HG03565 (cell line): Measurements from ENCODE around the gene SLC35E1.

Experiments
- ATAC-seq: cut with Tn5 transposase; IDR thresholded peaks from one replicate; pipeline ENCODE4 v1.9.1; 2021; ENCODE audit warnings: mild to moderate bottlenecking, moderate library complexity; ENCODE audit not compliant: unreplicated experiment

SLC35E1 gene

GRCh38 chr19:16572332-16573211 is at the start of gene SLC35E1:
Gene SLC35E1 (minus strand): TSS chr19:16572415. CDS start chr19:16572364, 51 bp downstream.
- ATAC-seq = peak; percentile 82

DNA sequence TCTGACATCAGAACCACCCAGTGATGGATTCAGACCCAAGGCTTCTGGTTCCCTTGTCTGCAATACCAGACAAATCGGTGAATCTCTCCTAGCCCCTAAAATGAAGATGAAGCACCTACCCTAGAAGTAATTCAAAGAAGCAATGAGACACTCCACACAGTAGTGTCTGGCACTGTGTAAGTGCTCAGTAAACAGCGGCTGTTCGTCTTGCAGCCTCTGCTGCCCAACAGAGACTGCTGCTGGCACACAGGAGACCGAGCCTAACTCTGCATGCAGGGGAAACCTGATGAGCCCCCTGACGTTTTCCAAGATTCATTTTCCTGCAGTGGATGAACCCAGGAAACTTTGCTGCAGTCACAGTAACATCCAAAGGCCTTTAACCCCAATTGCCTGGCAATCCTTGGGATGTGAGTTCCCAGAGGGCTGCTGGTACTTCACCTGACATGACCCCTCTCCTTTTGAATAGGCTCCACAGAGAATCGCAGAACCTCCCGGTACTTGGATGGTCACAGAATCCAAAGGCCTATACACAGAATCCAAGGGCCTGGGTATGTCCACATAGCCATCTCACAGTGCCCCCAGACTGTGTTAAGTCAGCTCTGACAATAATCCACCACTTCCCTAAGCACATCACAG is 49.1 kb upstream of the SLC35E1 start:
- no peak for ATAC-seq

DNA sequence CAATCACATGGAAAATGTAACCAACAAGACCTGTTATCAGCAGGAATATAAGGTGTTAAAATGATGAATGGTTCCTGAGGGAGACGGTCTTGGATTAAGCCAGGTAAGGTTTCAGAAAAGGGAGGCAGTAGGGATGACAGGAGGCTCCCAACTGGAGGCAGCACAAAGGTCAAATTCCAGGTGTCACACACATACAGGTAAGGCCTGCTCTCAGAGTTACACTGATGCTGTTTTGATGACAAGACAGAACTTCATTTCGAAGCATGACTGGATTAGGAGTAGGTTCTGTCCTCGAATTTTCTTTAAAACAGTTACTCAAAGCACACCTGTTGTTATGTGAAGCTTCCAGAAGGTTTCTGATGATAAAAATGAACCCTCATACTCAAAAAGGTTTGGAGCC is 48.4 kb upstream of the SLC35E1 start:
- ATAC-seq = no peak

DNA sequence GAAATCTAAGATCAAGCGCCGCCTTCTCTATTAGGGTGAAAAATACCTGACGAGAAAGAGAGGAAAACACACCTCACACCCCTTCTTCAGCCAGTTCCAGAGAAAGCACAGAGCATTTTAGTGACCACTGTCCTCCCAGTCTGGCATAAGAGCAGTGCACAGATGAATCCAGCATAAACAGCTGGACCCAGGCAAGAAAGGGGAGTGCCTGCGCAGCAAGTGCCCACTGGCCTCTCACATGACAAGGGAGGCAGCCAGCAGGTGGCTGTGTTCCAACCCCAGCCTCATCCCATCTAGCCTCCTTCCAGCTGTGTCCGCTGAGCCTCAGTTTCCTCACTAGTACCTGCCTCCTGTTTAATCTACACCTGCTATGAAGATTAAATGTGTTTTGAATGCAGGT is 47.8 kb upstream of the SLC35E1 start:
- ATAC-seq = no peak

DNA sequence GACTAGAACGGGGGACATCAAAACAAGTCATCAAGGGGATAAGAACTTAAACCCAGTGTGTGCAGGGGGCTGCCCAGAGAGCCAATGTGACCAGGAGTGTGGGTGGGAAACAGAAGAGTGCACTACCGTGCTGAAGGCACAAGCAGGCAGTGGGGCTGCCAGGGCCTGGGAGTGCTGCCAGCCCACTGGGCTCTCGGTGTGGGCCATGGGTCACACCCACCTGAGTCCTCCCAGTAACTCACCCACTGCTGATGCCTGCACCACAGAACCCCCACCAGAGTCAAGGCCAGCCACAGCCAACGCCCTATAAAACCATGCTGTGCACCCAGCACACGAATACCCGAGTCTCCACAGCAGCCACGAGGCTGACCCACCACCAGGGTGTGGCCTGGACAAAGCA is 47.2 kb upstream of the SLC35E1 start:
- ATAC-seq = no peak

GRCh38 chr19:16618248-16618647 is 46.0 kb upstream of the SLC35E1 start:
- no peak for ATAC-seq

- ATAC-seq = no peak
Measured at GRCh38 chr19:16615808-16616207, 43.6 kb upstream of the SLC35E1 start.

DNA sequence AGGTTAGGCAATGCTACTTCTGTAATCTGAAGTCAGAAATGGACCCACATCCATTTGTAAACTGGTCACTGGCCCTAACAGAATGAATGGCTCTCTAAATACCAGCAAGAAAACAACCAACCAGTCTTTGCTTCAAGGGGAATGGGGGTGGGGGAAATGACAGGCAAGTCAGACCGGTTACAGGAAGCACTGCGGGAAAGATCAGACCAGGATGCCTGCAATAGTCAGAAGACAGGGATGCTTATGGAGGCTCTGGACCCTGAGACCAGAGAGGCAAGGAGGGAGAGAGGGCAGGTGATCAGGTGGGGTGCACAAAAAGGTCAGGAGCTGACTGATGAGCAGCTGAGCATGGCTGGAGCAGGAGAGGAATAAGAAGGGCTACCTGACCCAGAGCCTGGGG is 42.7 kb upstream of the SLC35E1 start:
- no peak for ATAC-seq

DNA sequence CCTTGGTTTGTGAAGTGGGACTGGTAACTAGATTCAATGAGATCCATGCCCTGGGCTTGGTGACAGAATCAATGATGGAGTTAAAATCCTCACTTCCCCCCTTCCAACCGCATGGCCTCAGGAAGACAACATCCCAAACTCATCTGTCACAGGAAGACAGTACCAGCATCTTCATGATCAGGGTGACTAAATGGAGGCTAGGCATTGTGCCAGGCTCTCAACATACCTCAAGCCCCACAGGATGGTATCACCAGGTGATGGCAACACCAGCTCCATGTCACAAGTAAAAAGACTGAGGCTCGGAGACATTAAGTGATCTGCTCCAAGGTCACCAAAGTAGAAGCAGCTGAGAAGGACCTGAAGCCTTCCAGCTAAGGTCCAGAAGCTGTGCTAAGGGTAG is 41.6 kb upstream of the SLC35E1 start:
- ATAC-seq = no peak

- no peak for ATAC-seq
Measured at GRCh38 chr19:16612636-16613035, 40.4 kb upstream of the SLC35E1 start.

GRCh38 chr19:16611121-16611520 is 38.9 kb upstream of the SLC35E1 start:
- no peak for ATAC-seq

- ATAC-seq = no peak
Measured at GRCh38 chr19:16609511-16610200, 37.4 kb upstream of the SLC35E1 start.

- ATAC-seq = no peak
Measured at GRCh38 chr19:16608290-16608739, 36.1 kb upstream of the SLC35E1 start.

GRCh38 chr19:16607819-16608218 is 35.6 kb upstream of the SLC35E1 start:
- ATAC-seq = no peak

DNA sequence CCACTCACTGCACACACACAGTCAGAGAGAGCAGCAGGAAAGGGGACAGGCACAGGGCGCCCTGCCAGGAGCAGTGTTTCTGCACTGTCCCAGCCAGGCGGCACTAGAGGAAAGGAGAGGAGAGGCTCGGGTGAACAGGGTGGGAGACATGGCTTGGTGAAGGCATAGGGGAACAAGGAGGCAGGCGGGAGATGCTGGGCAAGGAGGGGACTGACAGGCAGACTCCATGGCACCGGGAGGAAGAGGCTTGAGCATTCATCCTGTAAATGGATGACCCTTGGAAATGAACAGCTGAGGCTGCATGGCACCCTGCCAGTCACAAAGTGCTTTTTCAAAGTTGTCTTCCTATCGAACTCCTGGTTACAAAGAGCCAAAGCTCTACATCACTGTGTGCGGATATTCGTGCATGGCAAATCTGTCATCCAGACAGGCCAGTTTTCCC is 33.4 kb upstream of the SLC35E1 start:
- no peak for ATAC-seq

- ATAC-seq = no peak
Measured at GRCh38 chr19:16605115-16605514, 32.9 kb upstream of the SLC35E1 start.

GRCh38 chr19:16604615-16605014 is 32.4 kb upstream of the SLC35E1 start:
- ATAC-seq = no peak

GRCh38 chr19:16603090-16603489 is 30.9 kb upstream of the SLC35E1 start:
- ATAC-seq = no peak

GRCh38 chr19:16601378-16602052 is 29.3 kb upstream of the SLC35E1 start:
- ATAC-seq = no peak

DNA sequence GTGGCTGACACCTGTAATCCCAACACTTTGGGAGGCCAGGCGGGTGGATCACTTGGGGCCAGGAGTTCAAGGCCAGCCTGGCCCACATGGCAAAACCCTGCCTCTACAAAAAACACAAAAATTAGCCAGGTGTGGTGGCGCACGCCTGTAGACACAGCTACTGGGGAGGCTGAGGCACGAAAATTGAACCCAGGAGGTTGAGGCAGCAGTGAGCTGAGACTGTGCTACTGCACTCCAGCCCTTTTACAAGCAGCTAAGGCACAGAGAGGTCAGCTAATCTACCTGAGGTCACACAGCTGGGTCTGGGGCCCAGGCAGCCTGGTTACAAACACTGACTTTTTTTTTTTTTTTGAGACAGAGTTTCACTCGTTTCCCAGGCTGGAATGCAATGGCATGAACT is 28.6 kb upstream of the SLC35E1 start:
- no peak for ATAC-seq
